CD14-positive monocyte (primary cell): ENCODE measurements around the gene HOXD12. TPM values are rescaled to one million over a fixed set of nuclear protein-coding genes. Genes with fewer than 3 reads are reported as not detected.
A peak's percentile ranks its signal among the peaks of the same experiment; 100 is the strongest.

Experiments used
- DNase-seq, 3 donors: peaks; one replicate each; pipeline ENCODE4 v3.0.0-alpha.2; 2011 to 2022
- H2AFZ ChIP-seq: 2 replicates; pipeline ENCODE4 v1.6.0; 2012; ENCODE audit warnings: mild to moderate bottlenecking, low read depth, low read length, inconsistent platforms; ENCODE audit not compliant: insufficient read depth, poor library complexity, severe bottlenecking
- H3K27ac ChIP-seq, 2 donors: 1 replicate in 1 of 2; 2 replicates in 1 of 2; pipeline ENCODE4 v1.5.1; 2012 to 2013; ENCODE audit warnings: low read length in 2 of 2, control low read depth in 1 of 2, inconsistent platforms in 1 of 2, low read depth in 1 of 2, mild to moderate bottlenecking in 1 of 2
- H3K27me3 ChIP-seq, 2 donors: one replicate each; pipeline versions ENCODE4 v1.6.0 to v1.6.1; 2011 to 2013; ENCODE audit warnings: low read length in 2 of 2; ENCODE audit not compliant: control insufficient read depth in 2 of 2, insufficient read depth in 2 of 2
- H3K36me3 ChIP-seq, 2 donors: replicated peaks in 1 of 2; 1 replicate in 1 of 2; 2 replicates in 1 of 2; pipeline versions ENCODE4 v1.5.1 to v1.6.1; 2012 to 2013; ENCODE audit warnings: low read length in 2 of 2, control low read depth in 1 of 2, inconsistent platforms in 1 of 2, mild to moderate bottlenecking in 1 of 2; ENCODE audit not compliant: insufficient read depth in 2 of 2, control insufficient read depth in 1 of 2
- H3K4me1 ChIP-seq, 2 donors: 1 replicate in 1 of 2; 2 replicates in 1 of 2; pipeline versions ENCODE4 v1.5.1 to v1.6.1; 2012 to 2013; ENCODE audit warnings: low read length in 2 of 2, control low read depth in 1 of 2, inconsistent platforms in 1 of 2, mild to moderate bottlenecking in 1 of 2, moderate library complexity in 1 of 2; ENCODE audit not compliant: insufficient read depth in 2 of 2, control insufficient read depth in 1 of 2
- H3K4me2 ChIP-seq: replicated peaks from 2 replicates; pipeline ENCODE3; 2012; ENCODE audit warnings: low read length, moderate library complexity, mild to moderate bottlenecking; ENCODE audit not compliant: poor library complexity, severe bottlenecking; ENCODE audit errors: extremely low read depth
- H3K4me3 ChIP-seq, 3 experiments: fragments of 200-600 bp in 1 of 3; sonication (generic) in 1 of 3; replicated peaks in 1 of 3; 1 replicate in 2 of 3; 2 replicates in 1 of 3; pipeline ENCODE4 v1.5.1; 2011 to 2013; ENCODE audit warnings: low read length in 3 of 3, mild to moderate bottlenecking in 3 of 3, control low read depth in 2 of 3, low read depth in 2 of 3, inconsistent platforms in 1 of 3, moderate library complexity in 1 of 3
- H3K79me2 ChIP-seq: 2 replicates; pipeline ENCODE4 v1.6.0; 2012; ENCODE audit warnings: mild to moderate bottlenecking, control low read depth, inconsistent platforms, low read length, moderate library complexity; ENCODE audit not compliant: insufficient read depth
- H3K9ac ChIP-seq: 2 replicates; pipeline ENCODE4 v1.6.0; 2017; ENCODE audit warnings: low read length, mild to moderate bottlenecking; ENCODE audit not compliant: insufficient read depth, poor library complexity, severe bottlenecking
- H3K9me3 ChIP-seq, 2 donors: replicated peaks in 1 of 2; 1 replicate in 1 of 2; 2 replicates in 1 of 2; pipeline versions ENCODE4 v1.5.1 to v1.6.1; 2012 to 2013; ENCODE audit warnings: low read length in 2 of 2, control low read depth in 1 of 2; ENCODE audit not compliant: control insufficient read depth in 1 of 2, insufficient read depth in 1 of 2
- H4K20me1 ChIP-seq: 2 replicates; pipeline ENCODE4 v1.6.0; 2012; ENCODE audit warnings: mild to moderate bottlenecking, low read length, control low read depth, moderate library complexity; ENCODE audit not compliant: insufficient read depth
- H3K27ac Mint-ChIP-seq, 7 donors: one replicate each; pipeline ENCODE4 v1.8.0; 2020; ENCODE audit warnings: mild to moderate bottlenecking in 7 of 7, mixed read lengths in 7 of 7, moderate library complexity in 6 of 7, inconsistent platforms in 2 of 7
- H3K27me3 Mint-ChIP-seq, 3 donors: one replicate each; pipeline ENCODE4 v1.8.0; 2021 to 2022; ENCODE audit warnings: low read depth in 3 of 3, mild to moderate bottlenecking in 3 of 3, mixed read lengths in 3 of 3, moderate library complexity in 3 of 3, inconsistent platforms in 1 of 3
- H3K36me3 Mint-ChIP-seq, 2 donors: one replicate each; pipeline ENCODE4 v1.8.0; 2020; ENCODE audit warnings: mixed read lengths in 2 of 2, inconsistent platforms in 1 of 2, mild to moderate bottlenecking in 1 of 2
- H3K4me1 Mint-ChIP-seq: one replicate; pipeline ENCODE4 v1.8.0; 2020; ENCODE audit warnings: mild to moderate bottlenecking, mixed read lengths
- H3K4me3 Mint-ChIP-seq, 2 donors: one replicate each; pipeline ENCODE4 v1.8.0; 2020; ENCODE audit warnings: mild to moderate bottlenecking in 2 of 2, mixed read lengths in 2 of 2, moderate library complexity in 1 of 2
- H3K9me3 Mint-ChIP-seq, 7 donors: one replicate each; pipeline ENCODE4 v1.8.0; 2020 to 2022; ENCODE audit warnings: mixed read lengths in 7 of 7, mild to moderate bottlenecking in 6 of 7, moderate library complexity in 6 of 7, inconsistent platforms in 2 of 7
- CTCF ChIP-seq: fragments of 200-600 bp; IDR thresholded peaks from one replicate; pipeline ENCODE4 v1.8.0; 2022; ENCODE audit warnings: antibody characterized with exemption, mild to moderate bottlenecking
- WGBS: methylation state at CpG from one replicate; pipeline ENCODE4 v1.1.5; 2013; ENCODE audit warnings: missing lambda C conversion rate; ENCODE audit not compliant: insufficient coverage; 5-methylcytosine and 5-hydroxymethylcytosine counted together
- intact Hi-C, 2 donors: fragments of 100-400 bp; cut with micrococcal nuclease; formaldehyde crosslinking; loops; one replicate each; pipeline versions ENCODE4 v1.15.0 to v1.15.1; 2023
- polyA plus RNA-seq, 3 donors: library from polyadenylated mRNA; depleted of rRNA in 1 of 3; unstranded in 2 of 3; stranded (reverse) in 1 of 3; fragments of 300-500 nt in 2 of 3; fragments of >200 nt in 1 of 3; fragmentation: Illumina TruSeq in 2 of 3; gene quantifications; 1 replicate in 2 of 3; 2 replicates in 1 of 3; pipeline ENCODE4 v1.2.3, GENCODE V29; 2012 to 2021

HOXD12 gene
- polyA plus RNA-seq, 3 donors = not detected

- no peak for TF ChIP-seq CTCF
- peaks cover 9 to 17% of the 10 kb centered on the region in 2 donors for H3K4me1 ChIP-seq
- peaks cover 0 to 39% (median 32%) of the 10 kb centered on the region in 7 donors for H3K9me3 Mint-ChIP-seq
- H3K79me2 ChIP-seq = no peaks in the 10 kb centered on the region
- peaks cover 0 to 79% of the 10 kb centered on the region in 2 donors for H3K9me3 ChIP-seq
- no peak for DNase-seq
- H3K27ac ChIP-seq = no peak overlapping the region
- peaks cover 0 to 5% of the 10 kb centered on the region in 2 donors for H3K36me3 Mint-ChIP-seq
- no peaks in the 10 kb centered on the region for H4K20me1 ChIP-seq
- no peak overlapping the region for H3K27ac Mint-ChIP-seq
- no peak overlapping the region for H3K4me2 ChIP-seq
- no peak overlapping the region for H3K9ac ChIP-seq
- 0% methylated on average over 1 of the region's 5 CpGs for WGBS
- no peaks in the 10 kb centered on the region for H3K36me3 ChIP-seq
- no peak overlapping the region for H3K4me3 ChIP-seq
- H3K27me3 ChIP-seq = peaks cover 86 to 99% of the 10 kb centered on the region in 2 donors
- peak overlapping the region in 1 of 2 donors; percentile 71 for H3K4me3 Mint-ChIP-seq
- H2AFZ ChIP-seq = no peak overlapping the region
- H3K27me3 Mint-ChIP-seq = peaks cover 97 to 100% (median 97%) of the 10 kb centered on the region in 3 donors
- intact Hi-C loops = no loop called here
- H3K4me1 Mint-ChIP-seq = peaks cover 30% of the 10 kb centered on the region
These were observed 2.2 kb downstream of the HOXD12 start for GRCh38 chr2:176101842-176102241.

GRCh38 chr2:176102309-176102866 lies 2.8 kb downstream of the HOXD12 start:
- H3K27me3 ChIP-seq = peaks cover 85 to 98% of the 10 kb centered on the region in 2 donors
- intact Hi-C loops = no loop called here

More at GRCh38 chr2:176102309-176102866, 2.8 kb downstream of the HOXD12 start:
- Mint-ChIP-seq H3K4me3 (peak overlapping the region in 1 of 2 donors; percentile 61), H3K36me3 (peaks cover 0 to 6% of the 10 kb centered on the region in 2 donors), H3K27me3 (peaks cover 95 to 100% (median 97%) of the 10 kb centered on the region in 3 donors), H3K9me3 (peaks cover 0 to 44% (median 31%) of the 10 kb centered on the region in 7 donors), H3K4me1 (peaks cover 29% of the 10 kb centered on the region), H3K27ac (no peak overlapping the region)
- Histone ChIP-seq H3K36me3 (no peaks in the 10 kb centered on the region), H2AFZ (no peak overlapping the region), H4K20me1 (no peaks in the 10 kb centered on the region), H3K4me2 (no peak overlapping the region), H3K27ac (no peak overlapping the region), H3K9me3 (peaks cover 0 to 78% of the 10 kb centered on the region in 2 donors), H3K79me2 (no peaks in the 10 kb centered on the region), H3K4me3 (no peak overlapping the region), H3K4me1 (peaks cover 7 to 17% of the 10 kb centered on the region in 2 donors), H3K9ac (no peak overlapping the region)
- WGBS = 11% methylated on average over 5 of the region's 7 CpGs
- no peak for DNase-seq
- TF ChIP-seq CTCF = no peak
